ENCODE results near the gene RYR1.
"Not testable (repeated sequence)": the region's sequence is repeated elsewhere in the genome, so short reads cannot be mapped to it uniquely, and the experiment has no call there.

DNA sequence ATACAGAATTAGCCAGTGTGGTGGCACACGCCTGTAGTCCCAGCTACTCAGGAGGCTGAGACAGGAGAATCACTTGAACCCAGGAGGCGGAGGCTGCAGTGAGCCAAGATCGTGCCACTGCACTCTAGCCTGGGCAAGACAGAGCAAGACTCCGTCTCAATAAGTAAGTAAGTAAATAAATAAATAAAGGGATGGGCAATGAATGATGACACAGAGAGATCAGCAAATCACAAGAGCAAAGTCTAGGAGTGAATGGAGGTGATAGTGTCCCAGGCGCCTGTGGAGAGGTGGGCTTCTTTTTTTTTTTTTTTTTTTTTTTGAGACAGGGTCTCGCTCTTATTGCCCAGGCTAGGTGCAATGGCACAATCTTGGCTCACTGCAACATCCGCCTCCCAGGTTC is 125.4 kb downstream of the RYR1 start:
- TF ChIP-seq, protein P1, sequence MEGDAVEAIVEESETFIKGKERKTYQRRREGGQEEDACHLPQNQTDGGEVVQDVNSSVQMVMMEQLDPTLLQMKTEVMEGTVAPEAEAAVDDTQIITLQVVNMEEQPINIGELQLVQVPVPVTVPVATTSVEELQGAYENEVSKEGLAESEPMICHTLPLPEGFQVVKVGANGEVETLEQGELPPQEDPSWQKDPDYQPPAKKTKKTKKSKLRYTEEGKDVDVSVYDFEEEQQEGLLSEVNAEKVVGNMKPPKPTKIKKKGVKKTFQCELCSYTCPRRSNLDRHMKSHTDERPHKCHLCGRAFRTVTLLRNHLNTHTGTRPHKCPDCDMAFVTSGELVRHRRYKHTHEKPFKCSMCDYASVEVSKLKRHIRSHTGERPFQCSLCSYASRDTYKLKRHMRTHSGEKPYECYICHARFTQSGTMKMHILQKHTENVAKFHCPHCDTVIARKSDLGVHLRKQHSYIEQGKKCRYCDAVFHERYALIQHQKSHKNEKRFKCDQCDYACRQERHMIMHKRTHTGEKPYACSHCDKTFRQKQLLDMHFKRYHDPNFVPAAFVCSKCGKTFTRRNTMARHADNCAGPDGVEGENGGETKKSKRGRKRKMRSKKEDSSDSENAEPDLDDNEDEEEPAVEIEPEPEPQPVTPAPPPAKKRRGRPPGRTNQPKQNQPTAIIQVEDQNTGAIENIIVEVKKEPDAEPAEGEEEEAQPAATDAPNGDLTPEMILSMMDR (IDR thresholded peaks at IDR 0.05), result not testable (repeated sequence)
- not testable (repeated sequence) for TF ChIP-seq POLR2A (IDR thresholded peaks at IDR 0.05)

Data from thyroid gland (tissue), 4 donors.